Fibroblast of skin of left quadriceps (primary cell): ENCODE results near the gene KIF7.
"Not testable (repeated sequence)": the region's sequence is repeated elsewhere in the genome, so short reads cannot be mapped to it uniquely, and the experiment has no call there.

Experiments
- DNase-seq, 2 experiments: peaks; one replicate each; pipeline ENCODE4 v3.0.0-alpha.2; 2013; ENCODE audit warnings: low read depth in 2 of 2

Gene KIF7

GRCh38 chr15:89654847-89655805, at the start of gene KIF7:
TSS of gene KIF7 (minus strand) at chr15:89655467. CDS start at chr15:89652930, 2,537 bp downstream.
- peak; percentile 35 to 45 for DNase-seq

GRCh38 chr15:89704411-89704810, 49.1 kb upstream of the KIF7 start:
- DNase-seq: no peak

- no peak for DNase-seq
Observed at GRCh38 chr15:89695198-89695597, 39.9 kb upstream of the KIF7 start.

GRCh38 chr15:89693696-89694095, 38.4 kb upstream of the KIF7 start:
- no peak for DNase-seq

- DNase-seq: no peak
Observed at GRCh38 chr15:89693091-89693490, 37.8 kb upstream of the KIF7 start.

GRCh38 chr15:89690276-89691218, 35.3 kb upstream of the KIF7 start, which contains the start of the genes PEX11A and WDR93:
TSS of gene PEX11A (minus strand) at chr15:89690754. CDS start at chr15:89690632, 122 bp downstream.
TSS of gene WDR93 (plus strand) at chr15:89690811. CDS start at chr15:89701747, 10,936 bp downstream.
- peak; percentile 31 to 32 for DNase-seq

- DNase-seq: not testable (repeated sequence)
Observed at GRCh38 chr15:89689930-89690275, 34.6 kb upstream of the KIF7 start.

- no peak for DNase-seq
Observed at GRCh38 chr15:89686522-89686921, 31.3 kb upstream of the KIF7 start.

GRCh38 chr15:89685995-89686394, 30.7 kb upstream of the KIF7 start:
- no peak for DNase-seq

- no peak for DNase-seq
Observed at GRCh38 chr15:89681146-89681545, 25.9 kb upstream of the KIF7 start.

- no peak for DNase-seq
Observed at GRCh38 chr15:89680282-89680873, 25.1 kb upstream of the KIF7 start.

GRCh38 chr15:89679212-89679611, 23.9 kb upstream of the KIF7 start, which contains the start of gene PLIN1:
TSS of gene PLIN1 (minus strand) at chr15:89679367. CDS start at chr15:89677489, 1,878 bp downstream.
- DNase-seq: no peak

- no peak for DNase-seq
Observed at GRCh38 chr15:89677381-89677780, 22.1 kb upstream of the KIF7 start.

- no peak for DNase-seq
Observed at GRCh38 chr15:89675606-89676005, 20.3 kb upstream of the KIF7 start.

GRCh38 chr15:89674526-89674925, 19.3 kb upstream of the KIF7 start:
- no peak for DNase-seq

- no peak for DNase-seq
Observed at GRCh38 chr15:89673165-89673512, 17.9 kb upstream of the KIF7 start.

- DNase-seq: no peak
Observed at GRCh38 chr15:89672221-89673164, 17.2 kb upstream of the KIF7 start.

- DNase-seq: no peak
Observed at GRCh38 chr15:89671687-89672086, 16.4 kb upstream of the KIF7 start.

- DNase-seq: no peak
Observed at GRCh38 chr15:89670971-89671560, 15.8 kb upstream of the KIF7 start.

GRCh38 chr15:89669941-89670340, 14.7 kb upstream of the KIF7 start:
- no peak for DNase-seq
